ENCODE measurements around the gene RASGEF1C.

RASGEF1C gene

DNA sequence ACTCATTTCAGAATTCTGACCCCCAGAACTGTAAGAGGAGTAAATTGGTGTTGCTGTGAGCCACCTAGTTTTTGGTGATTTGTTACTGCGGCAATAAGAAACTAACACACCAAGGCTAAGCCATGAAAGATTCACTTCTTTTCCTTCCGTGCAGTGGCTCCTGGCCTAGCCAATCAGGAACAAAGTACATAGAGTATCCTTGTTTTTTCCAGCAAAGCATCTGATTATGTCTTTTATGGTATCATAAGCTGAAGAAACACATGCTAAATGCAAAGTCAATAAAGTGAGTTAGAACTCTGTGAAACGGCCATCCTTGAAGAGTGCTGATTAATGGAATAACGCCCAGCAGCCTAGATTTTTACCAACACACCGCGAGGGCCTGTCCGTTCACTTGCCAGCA lies 148.8 kb downstream of the RASGEF1C start:
- no peak overlapping the region for H3K4me3 ChIP-seq (ENCODE audit: low read depth, low read length)
- no peak for DNase-seq (ENCODE audit: low read depth)
- in situ Hi-C loops (cut with HindIII; ENCODE audit: low sequenced_read_pairs), result no loop called here
- TF ChIP-seq, protein P1, sequence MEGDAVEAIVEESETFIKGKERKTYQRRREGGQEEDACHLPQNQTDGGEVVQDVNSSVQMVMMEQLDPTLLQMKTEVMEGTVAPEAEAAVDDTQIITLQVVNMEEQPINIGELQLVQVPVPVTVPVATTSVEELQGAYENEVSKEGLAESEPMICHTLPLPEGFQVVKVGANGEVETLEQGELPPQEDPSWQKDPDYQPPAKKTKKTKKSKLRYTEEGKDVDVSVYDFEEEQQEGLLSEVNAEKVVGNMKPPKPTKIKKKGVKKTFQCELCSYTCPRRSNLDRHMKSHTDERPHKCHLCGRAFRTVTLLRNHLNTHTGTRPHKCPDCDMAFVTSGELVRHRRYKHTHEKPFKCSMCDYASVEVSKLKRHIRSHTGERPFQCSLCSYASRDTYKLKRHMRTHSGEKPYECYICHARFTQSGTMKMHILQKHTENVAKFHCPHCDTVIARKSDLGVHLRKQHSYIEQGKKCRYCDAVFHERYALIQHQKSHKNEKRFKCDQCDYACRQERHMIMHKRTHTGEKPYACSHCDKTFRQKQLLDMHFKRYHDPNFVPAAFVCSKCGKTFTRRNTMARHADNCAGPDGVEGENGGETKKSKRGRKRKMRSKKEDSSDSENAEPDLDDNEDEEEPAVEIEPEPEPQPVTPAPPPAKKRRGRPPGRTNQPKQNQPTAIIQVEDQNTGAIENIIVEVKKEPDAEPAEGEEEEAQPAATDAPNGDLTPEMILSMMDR (IDR thresholded peaks at IDR 0.05; ENCODE audit: low read depth, low read length, missing control alignments), result no peak

GRCh38 chr5:180059326-180059725 lies 149.7 kb downstream of the RASGEF1C start:
- H3K4me3 ChIP-seq (ENCODE audit: low read depth, low read length), result no peak overlapping the region
- no peak for DNase-seq (ENCODE audit: low read depth)
- in situ Hi-C loops (cut with HindIII; ENCODE audit: low sequenced_read_pairs), result no loop called here
- TF ChIP-seq, protein P1 (IDR thresholded peaks at IDR 0.05; ENCODE audit: low read depth, low read length, missing control alignments), result no peak

DNA sequence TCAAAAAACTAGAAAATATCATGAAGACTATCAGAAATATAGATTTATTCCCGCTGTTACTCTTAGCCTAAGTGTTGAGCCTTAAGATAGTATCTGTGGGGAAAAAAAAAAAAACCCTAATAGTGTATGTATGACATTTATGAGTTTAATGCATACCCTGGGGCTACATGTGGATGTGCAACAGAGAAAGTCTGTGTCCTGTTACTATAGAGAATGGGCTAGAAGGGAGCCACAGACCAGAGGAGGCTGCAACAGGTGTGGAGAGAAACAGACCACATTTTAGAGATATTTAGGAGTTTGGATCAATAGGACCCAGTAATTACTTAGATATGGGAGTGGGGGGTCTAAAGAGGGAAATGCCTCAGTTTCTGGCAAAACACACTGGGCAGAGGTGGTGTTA lies 152.9 kb downstream of the RASGEF1C start:
- no peak overlapping the region for H3K4me3 ChIP-seq (ENCODE audit: low read depth, low read length)
- TF ChIP-seq, protein P1 (IDR thresholded peaks at IDR 0.05; ENCODE audit: low read depth, low read length, missing control alignments), result no peak
- no peak for DNase-seq (ENCODE audit: low read depth)
- in situ Hi-C loops (cut with HindIII; ENCODE audit: low sequenced_read_pairs), result no loop called here

GRCh38 chr5:180054226-180054625 lies 154.8 kb downstream of the RASGEF1C start:
- H3K4me3 ChIP-seq (ENCODE audit: low read depth, low read length), result no peak overlapping the region
- DNase-seq (ENCODE audit: low read depth), result no peak
- TF ChIP-seq, protein P1 (IDR thresholded peaks at IDR 0.05; ENCODE audit: low read depth, low read length, missing control alignments), result no peak
- in situ Hi-C loops (cut with HindIII; ENCODE audit: low sequenced_read_pairs), result no loop called here

DNA sequence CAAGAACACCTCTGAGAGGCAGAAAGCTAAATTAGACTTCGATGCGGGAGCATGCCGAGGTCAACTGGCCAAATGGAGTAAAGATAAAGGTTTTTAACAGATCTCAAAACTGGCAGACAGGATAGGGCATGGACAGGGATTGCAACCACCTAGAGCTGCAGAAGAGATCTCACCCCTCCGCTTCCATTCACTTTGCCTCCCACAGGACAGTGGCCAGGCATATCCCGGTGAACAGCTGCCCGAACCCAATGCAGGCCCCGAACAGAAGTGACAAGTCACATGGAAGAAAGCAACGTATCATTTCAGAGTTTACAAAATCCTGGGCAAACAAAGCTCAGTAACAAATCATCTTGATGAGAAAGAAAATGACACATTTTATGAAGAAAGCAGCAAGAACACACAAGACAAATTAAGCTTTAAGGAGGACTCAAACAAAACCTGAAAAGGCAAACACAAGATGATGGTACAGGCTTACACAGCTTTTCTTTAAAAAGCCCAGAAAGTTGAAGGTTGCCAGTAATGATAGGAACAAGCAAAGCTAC lies 155.9 kb downstream of the RASGEF1C start:
- no peak overlapping the region for H3K4me3 ChIP-seq (ENCODE audit: low read depth, low read length)
- DNase-seq (ENCODE audit: low read depth), result no peak
- in situ Hi-C loops (cut with HindIII; ENCODE audit: low sequenced_read_pairs), result no loop called here
- TF ChIP-seq, protein P1 (IDR thresholded peaks at IDR 0.05; ENCODE audit: low read depth, low read length, missing control alignments), result no peak

DNA sequence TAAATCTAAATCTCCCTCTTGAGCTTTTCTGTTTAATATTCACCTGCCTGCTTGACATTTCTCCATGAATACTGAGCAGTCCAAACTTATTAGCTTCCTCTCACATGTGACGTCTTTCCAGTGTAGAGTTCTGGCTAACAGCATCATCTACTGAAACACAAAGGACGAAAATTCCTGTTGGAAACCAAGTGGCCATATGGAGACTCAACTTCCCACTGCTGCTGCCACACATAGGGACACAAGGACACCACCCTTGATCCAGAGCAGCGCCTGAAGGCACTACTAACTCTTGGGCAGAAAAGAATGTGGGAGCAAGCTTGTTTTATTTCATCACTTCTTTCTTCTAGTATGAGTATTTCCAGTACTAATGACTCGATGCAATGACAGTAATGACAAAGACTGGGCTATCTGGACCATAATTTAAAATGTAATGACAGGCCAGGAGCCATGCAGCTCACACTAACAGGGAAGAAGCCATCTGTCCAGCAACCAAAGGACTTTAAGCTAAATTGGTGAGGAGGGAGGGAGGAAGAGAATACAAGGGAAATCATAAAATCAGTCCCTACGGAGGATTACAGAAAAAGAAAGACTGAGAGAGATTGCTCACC lies 156.7 kb downstream of the RASGEF1C start:
- no peak overlapping the region for H3K4me3 ChIP-seq (ENCODE audit: low read depth, low read length)
- DNase-seq (ENCODE audit: low read depth), result no peak
- in situ Hi-C loops (cut with HindIII; ENCODE audit: low sequenced_read_pairs), result no loop called here
- TF ChIP-seq, protein P1 (IDR thresholded peaks at IDR 0.05; ENCODE audit: low read depth, low read length, missing control alignments), result no peak

Data from astrocyte of the cerebellum (primary cell).